ENCODE results near the gene PCCB. TPM values are rescaled to one million over a fixed set of nuclear protein-coding genes. Genes with fewer than 3 reads are reported as not detected.
"Not testable (repeated sequence)": the region's sequence is repeated elsewhere in the genome, so short reads cannot be mapped to it uniquely, and the experiment has no call there.

Gene PCCB
- total RNA-seq, 2 donors from 2014 or later, result 54.9 to 65.1 TPM

DNA sequence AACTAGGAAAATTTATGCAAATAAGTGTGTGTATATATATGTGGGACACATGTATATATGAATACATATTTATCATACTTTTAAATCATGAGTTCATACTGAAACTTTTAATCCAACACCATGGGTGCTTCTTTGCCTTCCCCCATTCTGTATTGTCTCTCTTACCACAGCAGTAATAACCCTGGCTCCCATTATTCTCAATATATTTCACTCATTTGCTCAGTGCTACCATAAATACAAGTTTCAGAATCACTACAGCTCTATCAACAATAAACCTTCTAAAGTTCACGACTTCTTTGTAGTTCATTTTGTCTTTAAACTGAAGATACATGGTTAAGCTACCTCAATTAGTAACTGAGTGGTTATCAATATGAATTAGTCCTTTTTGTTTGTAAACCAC lies 82.2 kb downstream of the PCCB start:
- H3K27ac ChIP-seq (ENCODE audit: low read depth, low read length), result no peak overlapping the region
- H3K27ac Mint-ChIP-seq, result no peak overlapping the region
- no peaks in the 10 kb centered on the region for H3K9me3 ChIP-seq (ENCODE audit: control insufficient read depth, low read length)
- DNase-seq, result no peak
- H3K27me3 Mint-ChIP-seq (ENCODE audit: insufficient read depth), result no peaks in the 10 kb centered on the region
- no peaks in the 10 kb centered on the region for H3K9me3 Mint-ChIP-seq
- WGBS, 2 experiments (ENCODE audit: insufficient coverage in 1 of 2, insufficient read length in 1 of 2), result 100% methylated on average over 1 of the region's 1 CpG; no CpG with 5 or more reads in 1 of the 2 experiments
- TF ChIP-seq, protein P1, sequence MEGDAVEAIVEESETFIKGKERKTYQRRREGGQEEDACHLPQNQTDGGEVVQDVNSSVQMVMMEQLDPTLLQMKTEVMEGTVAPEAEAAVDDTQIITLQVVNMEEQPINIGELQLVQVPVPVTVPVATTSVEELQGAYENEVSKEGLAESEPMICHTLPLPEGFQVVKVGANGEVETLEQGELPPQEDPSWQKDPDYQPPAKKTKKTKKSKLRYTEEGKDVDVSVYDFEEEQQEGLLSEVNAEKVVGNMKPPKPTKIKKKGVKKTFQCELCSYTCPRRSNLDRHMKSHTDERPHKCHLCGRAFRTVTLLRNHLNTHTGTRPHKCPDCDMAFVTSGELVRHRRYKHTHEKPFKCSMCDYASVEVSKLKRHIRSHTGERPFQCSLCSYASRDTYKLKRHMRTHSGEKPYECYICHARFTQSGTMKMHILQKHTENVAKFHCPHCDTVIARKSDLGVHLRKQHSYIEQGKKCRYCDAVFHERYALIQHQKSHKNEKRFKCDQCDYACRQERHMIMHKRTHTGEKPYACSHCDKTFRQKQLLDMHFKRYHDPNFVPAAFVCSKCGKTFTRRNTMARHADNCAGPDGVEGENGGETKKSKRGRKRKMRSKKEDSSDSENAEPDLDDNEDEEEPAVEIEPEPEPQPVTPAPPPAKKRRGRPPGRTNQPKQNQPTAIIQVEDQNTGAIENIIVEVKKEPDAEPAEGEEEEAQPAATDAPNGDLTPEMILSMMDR (conservative IDR thresholded peaks at IDR 0.05), result no peak
- peaks cover 64% of the 10 kb centered on the region for H3K36me3 Mint-ChIP-seq (ENCODE audit: low read depth)
- no peaks in the 10 kb centered on the region for H3K4me1 ChIP-seq (ENCODE audit: control insufficient read depth, insufficient read depth, low read length)
- no peaks in the 10 kb centered on the region for H3K27me3 ChIP-seq (ENCODE audit: control insufficient read depth, insufficient read depth, low read length, poor library complexity, severe bottlenecking)
- H3K4me1 Mint-ChIP-seq, result no peaks in the 10 kb centered on the region
- H3K9ac ChIP-seq (ENCODE audit: extremely low read depth, low read length, poor library complexity, severe bottlenecking), result no peak overlapping the region
- no peak overlapping the region for H3K4me3 ChIP-seq (ENCODE audit: low read length)
- no peak overlapping the region for H3K4me3 Mint-ChIP-seq
- peaks cover 28% of the 10 kb centered on the region for H3K36me3 ChIP-seq (ENCODE audit: control insufficient read depth, insufficient read depth, low read length)

DNA sequence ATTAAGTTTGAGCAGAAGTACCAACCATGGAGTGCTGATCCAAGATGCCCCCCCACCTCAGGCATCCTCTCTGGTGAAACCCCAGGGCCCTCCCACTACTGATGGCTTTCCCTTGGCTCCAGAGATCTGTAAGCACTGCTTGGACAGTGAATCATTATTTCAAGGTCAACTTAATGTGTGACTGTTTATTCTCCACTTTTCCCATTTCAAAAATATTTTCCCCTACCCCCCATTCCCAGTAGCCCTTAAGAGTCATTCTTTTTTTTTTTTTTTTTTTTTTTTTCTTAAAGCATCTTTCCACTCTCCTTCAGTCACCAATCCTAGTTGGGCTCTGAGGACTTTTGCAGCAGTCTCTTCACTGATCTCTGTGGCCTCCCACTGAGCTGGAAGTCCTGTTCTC lies 82.6 kb downstream of the PCCB start:
- no peaks in the 10 kb centered on the region for H3K27me3 ChIP-seq (ENCODE audit: control insufficient read depth, insufficient read depth, low read length, poor library complexity, severe bottlenecking)
- no peak overlapping the region for H3K9ac ChIP-seq (ENCODE audit: extremely low read depth, low read length, poor library complexity, severe bottlenecking)
- no peaks in the 10 kb centered on the region for H3K4me1 ChIP-seq (ENCODE audit: control insufficient read depth, insufficient read depth, low read length)
- Mint-ChIP-seq H3K9me3 (no peaks in the 10 kb centered on the region), H3K36me3 (ENCODE audit: low read depth) (peaks cover 63% of the 10 kb centered on the region), H3K27ac (no peak overlapping the region), H3K27me3 (ENCODE audit: insufficient read depth) (no peaks in the 10 kb centered on the region), H3K4me3 (no peak overlapping the region), H3K4me1 (no peaks in the 10 kb centered on the region)
- TF ChIP-seq, protein P1 (conservative IDR thresholded peaks at IDR 0.05), result no peak
- no peak overlapping the region for H3K4me3 ChIP-seq (ENCODE audit: low read length)
- peaks cover 32% of the 10 kb centered on the region for H3K36me3 ChIP-seq (ENCODE audit: control insufficient read depth, insufficient read depth, low read length)
- H3K9me3 ChIP-seq (ENCODE audit: control insufficient read depth, low read length), result no peaks in the 10 kb centered on the region
- no peak for DNase-seq
- no peak overlapping the region for H3K27ac ChIP-seq (ENCODE audit: low read depth, low read length)

DNA sequence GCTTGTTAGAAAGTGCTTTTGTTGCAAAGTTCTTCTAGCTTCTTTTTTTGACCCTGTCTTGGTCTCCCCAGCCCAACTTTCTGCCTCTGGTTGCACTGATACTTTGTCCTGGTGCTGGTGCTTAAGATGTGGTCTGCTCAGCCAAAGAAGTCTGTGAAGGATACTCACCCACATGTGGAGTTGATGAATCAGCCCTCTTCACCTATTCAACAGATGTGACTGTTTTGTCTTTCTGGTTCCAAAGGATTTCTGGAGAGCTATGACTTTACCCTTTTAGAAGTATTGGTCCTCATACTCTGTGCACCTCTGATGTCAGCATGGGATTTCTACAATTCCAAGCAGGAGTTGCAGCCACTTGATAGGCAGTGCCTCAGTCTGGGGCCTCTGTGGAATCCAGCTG lies 84.1 kb downstream of the PCCB start:
- H3K9me3 ChIP-seq (ENCODE audit: control insufficient read depth, low read length), result no peaks in the 10 kb centered on the region
- peaks cover 59% of the 10 kb centered on the region for H3K36me3 Mint-ChIP-seq (ENCODE audit: low read depth)
- H3K27ac Mint-ChIP-seq, result no peak overlapping the region
- no peak overlapping the region for H3K9ac ChIP-seq (ENCODE audit: extremely low read depth, low read length, poor library complexity, severe bottlenecking)
- H3K4me3 Mint-ChIP-seq, result no peak overlapping the region
- H3K4me1 Mint-ChIP-seq, result no peaks in the 10 kb centered on the region
- H3K27ac ChIP-seq (ENCODE audit: low read depth, low read length), result no peak overlapping the region
- H3K27me3 ChIP-seq (ENCODE audit: control insufficient read depth, insufficient read depth, low read length, poor library complexity, severe bottlenecking), result no peaks in the 10 kb centered on the region
- peaks cover 43% of the 10 kb centered on the region for H3K36me3 ChIP-seq (ENCODE audit: control insufficient read depth, insufficient read depth, low read length)
- TF ChIP-seq, protein P1 (conservative IDR thresholded peaks at IDR 0.05), result no peak
- no peaks in the 10 kb centered on the region for H3K4me1 ChIP-seq (ENCODE audit: control insufficient read depth, insufficient read depth, low read length)
- H3K4me3 ChIP-seq (ENCODE audit: low read length), result no peak overlapping the region
- DNase-seq, result no peak
- no peaks in the 10 kb centered on the region for H3K9me3 Mint-ChIP-seq
- no peaks in the 10 kb centered on the region for H3K27me3 Mint-ChIP-seq (ENCODE audit: insufficient read depth)

DNA sequence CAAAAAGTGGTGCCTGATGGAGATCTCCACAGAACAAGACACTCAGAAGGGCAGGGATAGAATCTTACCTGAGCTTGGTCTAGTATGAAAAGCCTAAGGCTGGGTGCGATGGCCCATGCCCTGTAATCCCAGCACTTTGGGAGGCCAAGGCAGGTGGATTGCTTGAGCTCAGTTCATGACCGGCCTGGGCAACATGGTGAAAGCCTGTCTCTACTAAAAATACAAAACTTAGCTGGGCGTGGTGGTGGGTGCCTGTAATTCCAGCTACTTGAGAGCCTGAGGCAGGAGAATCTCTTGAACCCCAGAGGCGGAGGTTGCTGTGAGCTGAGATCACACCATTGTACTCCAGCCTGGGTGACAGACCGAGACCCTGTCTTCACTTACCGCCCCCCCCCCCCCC lies 84.6 kb downstream of the PCCB start:
- not testable (repeated sequence) for H3K27me3 Mint-ChIP-seq (ENCODE audit: insufficient read depth); H3K4me1 ChIP-seq (ENCODE audit: control insufficient read depth, insufficient read depth, low read length); H3K4me3 ChIP-seq (ENCODE audit: low read length); DNase-seq; H3K9me3 ChIP-seq (ENCODE audit: control insufficient read depth, low read length); H3K4me1 Mint-ChIP-seq; H3K27me3 ChIP-seq (ENCODE audit: control insufficient read depth, insufficient read depth, low read length, poor library complexity, severe bottlenecking); H3K9me3 Mint-ChIP-seq; H3K27ac ChIP-seq (ENCODE audit: low read depth, low read length); H3K27ac Mint-ChIP-seq; H3K4me3 Mint-ChIP-seq; H3K9ac ChIP-seq (ENCODE audit: extremely low read depth, low read length, poor library complexity, severe bottlenecking)
- H3K36me3 Mint-ChIP-seq (ENCODE audit: low read depth), result peaks cover 58% of the 10 kb centered on the region
- WGBS, 2 experiments (ENCODE audit: insufficient coverage in 1 of 2, insufficient read length in 1 of 2), result 97 to 100% methylated on average over 4 to 6 of the region's 6 CpGs
- peaks cover 46% of the 10 kb centered on the region for H3K36me3 ChIP-seq (ENCODE audit: control insufficient read depth, insufficient read depth, low read length)

Measured in endodermal cell (in vitro differentiated cells).